DMS153 treated with DMSO at 0.1 percent for 48 hours (cell line): ENCODE measurements around the gene DDC.

Experiments used
- DNase-seq: peaks from one replicate; lab custom pipeline; 2025; ENCODE audit not compliant: unreplicated experiment; lab: John Stamatoyannopoulos, UW

The DDC gene

GRCh38 chr7:50418526-50419290 is 146.5 kb downstream of the DDC start:
- no peak for DNase-seq

- DNase-seq = peak; percentile 84
These were observed 147.1 kb downstream of the DDC start for GRCh38 chr7:50418086-50418515.

- no peak for DNase-seq
These were observed 148.6 kb downstream of the DDC start for GRCh38 chr7:50416527-50417182.

GRCh38 chr7:50415844-50416364 is 149.3 kb downstream of the DDC start:
- no peak for DNase-seq

- DNase-seq = no peak
These were observed 151.6 kb downstream of the DDC start for GRCh38 chr7:50413561-50413960.

- no peak for DNase-seq
These were observed 152.2 kb downstream of the DDC start for GRCh38 chr7:50412973-50413372.

- DNase-seq = no peak
These were observed 153.9 kb downstream of the DDC start for GRCh38 chr7:50411332-50411731.

GRCh38 chr7:50409856-50410745 is 155.1 kb downstream of the DDC start:
- DNase-seq = no peak
